ENCODE results near the gene HIRIP3.

DNA sequence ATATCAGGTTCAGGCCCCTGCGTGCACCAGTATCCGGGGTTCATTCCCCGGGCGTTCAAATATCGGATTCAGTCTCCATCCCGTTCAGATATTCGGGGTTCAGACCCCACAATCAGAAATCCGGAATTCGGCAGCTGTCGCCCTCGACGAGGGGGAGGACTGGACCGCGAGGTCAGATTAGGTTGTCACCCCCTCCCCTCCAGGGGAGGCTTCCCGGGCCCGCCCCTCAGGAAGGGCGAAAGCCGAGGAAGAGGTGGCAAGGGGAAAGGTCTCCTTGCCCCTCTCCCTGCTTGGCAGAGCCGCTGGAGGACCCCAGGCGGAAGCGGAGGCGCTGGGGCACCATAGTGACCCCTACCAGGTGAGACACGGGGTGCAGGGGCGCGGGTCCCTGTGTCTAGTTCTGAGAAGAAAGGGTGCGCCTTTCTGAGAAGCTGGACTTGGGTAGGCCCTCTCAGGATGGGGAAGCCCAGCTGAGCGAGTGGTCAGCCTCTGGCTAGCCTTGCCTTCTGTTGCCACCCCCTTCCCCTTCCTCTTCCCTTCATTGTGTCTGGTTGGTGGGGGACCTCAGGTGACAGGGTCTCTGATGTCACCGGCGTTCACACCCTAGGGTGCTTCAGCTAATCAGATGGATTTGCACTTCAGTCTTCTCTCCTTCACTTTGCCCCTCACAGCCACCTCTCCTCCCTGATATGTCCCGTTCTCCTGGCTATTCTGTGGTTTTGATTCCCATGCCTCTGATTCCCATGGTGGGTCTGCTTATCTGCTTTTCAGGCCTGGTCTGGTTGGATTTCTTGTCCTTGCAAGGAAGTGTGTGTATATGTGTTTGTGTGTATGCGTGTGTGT is 20.9 kb downstream of the HIRIP3 start:
- TF ChIP-seq, protein P1, sequence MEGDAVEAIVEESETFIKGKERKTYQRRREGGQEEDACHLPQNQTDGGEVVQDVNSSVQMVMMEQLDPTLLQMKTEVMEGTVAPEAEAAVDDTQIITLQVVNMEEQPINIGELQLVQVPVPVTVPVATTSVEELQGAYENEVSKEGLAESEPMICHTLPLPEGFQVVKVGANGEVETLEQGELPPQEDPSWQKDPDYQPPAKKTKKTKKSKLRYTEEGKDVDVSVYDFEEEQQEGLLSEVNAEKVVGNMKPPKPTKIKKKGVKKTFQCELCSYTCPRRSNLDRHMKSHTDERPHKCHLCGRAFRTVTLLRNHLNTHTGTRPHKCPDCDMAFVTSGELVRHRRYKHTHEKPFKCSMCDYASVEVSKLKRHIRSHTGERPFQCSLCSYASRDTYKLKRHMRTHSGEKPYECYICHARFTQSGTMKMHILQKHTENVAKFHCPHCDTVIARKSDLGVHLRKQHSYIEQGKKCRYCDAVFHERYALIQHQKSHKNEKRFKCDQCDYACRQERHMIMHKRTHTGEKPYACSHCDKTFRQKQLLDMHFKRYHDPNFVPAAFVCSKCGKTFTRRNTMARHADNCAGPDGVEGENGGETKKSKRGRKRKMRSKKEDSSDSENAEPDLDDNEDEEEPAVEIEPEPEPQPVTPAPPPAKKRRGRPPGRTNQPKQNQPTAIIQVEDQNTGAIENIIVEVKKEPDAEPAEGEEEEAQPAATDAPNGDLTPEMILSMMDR (IDR thresholded peaks at IDR 0.05), result no peak
- TF ChIP-seq JAZF1 (CRISPR knock-in tag; IDR thresholded peaks at IDR 0.05) (no peak), ZNF138 (CRISPR knock-in tag; conservative IDR thresholded peaks at IDR 0.05) (no peak), TEAD1 (CRISPR knock-in tag; IDR thresholded peaks at IDR 0.05) (no peak), ZNF121 (CRISPR knock-in tag; IDR thresholded peaks at IDR 0.05) (no peak), CREB1 (CRISPR knock-in tag; IDR thresholded peaks at IDR 0.05) (no peak), ETV6 (CRISPR knock-in tag; IDR thresholded peaks at IDR 0.05) (no peak)
- TF ChIP-seq, protein P2, sequence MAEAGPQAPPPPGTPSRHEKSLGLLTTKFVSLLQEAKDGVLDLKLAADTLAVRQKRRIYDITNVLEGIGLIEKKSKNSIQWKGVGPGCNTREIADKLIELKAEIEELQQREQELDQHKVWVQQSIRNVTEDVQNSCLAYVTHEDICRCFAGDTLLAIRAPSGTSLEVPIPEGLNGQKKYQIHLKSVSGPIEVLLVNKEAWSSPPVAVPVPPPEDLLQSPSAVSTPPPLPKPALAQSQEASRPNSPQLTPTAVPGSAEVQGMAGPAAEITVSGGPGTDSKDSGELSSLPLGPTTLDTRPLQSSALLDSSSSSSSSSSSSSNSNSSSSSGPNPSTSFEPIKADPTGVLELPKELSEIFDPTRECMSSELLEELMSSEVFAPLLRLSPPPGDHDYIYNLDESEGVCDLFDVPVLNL (CRISPR knock-in tag; IDR thresholded peaks at IDR 0.05; ENCODE audit: borderline replicate concordance, low read depth), result no peak
- TF ChIP-seq, protein P3, sequence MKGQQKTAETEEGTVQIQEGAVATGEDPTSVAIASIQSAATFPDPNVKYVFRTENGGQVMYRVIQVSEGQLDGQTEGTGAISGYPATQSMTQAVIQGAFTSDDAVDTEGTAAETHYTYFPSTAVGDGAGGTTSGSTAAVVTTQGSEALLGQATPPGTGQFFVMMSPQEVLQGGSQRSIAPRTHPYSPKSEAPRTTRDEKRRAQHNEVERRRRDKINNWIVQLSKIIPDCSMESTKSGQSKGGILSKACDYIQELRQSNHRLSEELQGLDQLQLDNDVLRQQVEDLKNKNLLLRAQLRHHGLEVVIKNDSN (CRISPR knock-in tag; IDR thresholded peaks at IDR 0.05), result no peak
- TF ChIP-seq, protein P4, sequence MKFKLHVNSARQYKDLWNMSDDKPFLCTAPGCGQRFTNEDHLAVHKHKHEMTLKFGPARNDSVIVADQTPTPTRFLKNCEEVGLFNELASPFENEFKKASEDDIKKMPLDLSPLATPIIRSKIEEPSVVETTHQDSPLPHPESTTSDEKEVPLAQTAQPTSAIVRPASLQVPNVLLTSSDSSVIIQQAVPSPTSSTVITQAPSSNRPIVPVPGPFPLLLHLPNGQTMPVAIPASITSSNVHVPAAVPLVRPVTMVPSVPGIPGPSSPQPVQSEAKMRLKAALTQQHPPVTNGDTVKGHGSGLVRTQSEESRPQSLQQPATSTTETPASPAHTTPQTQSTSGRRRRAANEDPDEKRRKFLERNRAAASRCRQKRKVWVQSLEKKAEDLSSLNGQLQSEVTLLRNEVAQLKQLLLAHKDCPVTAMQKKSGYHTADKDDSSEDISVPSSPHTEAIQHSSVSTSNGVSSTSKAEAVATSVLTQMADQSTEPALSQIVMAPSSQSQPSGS (CRISPR knock-in tag; IDR thresholded peaks at IDR 0.05; ENCODE audit: borderline replicate concordance, low read depth), result no peak
- TF ChIP-seq, protein P5, sequence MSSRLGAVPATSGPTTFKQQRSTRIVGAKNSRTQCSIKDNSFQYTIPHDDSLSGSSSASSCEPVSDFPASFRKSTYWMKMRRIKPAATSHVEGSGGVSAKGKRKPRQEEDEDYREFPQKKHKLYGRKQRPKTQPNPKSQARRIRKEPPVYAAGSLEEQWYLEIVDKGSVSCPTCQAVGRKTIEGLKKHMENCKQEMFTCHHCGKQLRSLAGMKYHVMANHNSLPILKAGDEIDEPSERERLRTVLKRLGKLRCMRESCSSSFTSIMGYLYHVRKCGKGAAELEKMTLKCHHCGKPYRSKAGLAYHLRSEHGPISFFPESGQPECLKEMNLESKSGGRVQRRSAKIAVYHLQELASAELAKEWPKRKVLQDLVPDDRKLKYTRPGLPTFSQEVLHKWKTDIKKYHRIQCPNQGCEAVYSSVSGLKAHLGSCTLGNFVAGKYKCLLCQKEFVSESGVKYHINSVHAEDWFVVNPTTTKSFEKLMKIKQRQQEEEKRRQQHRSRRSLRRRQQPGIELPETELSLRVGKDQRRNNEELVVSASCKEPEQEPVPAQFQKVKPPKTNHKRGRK (CRISPR knock-in tag; IDR thresholded peaks at IDR 0.05; ENCODE audit: borderline replicate concordance), result no peak

All from WTC11 (cell line).